Lung (tissue), 12 donors: ENCODE data around the gene MSMP. TPM values are rescaled to one million over a fixed set of nuclear protein-coding genes. Genes with fewer than 3 reads are reported as not detected.

Source experiments
- ATAC-seq: fragments of 200-7000 bp; cut with Tn5 transposase; one replicate; pipeline ENCODE4 v1.9.1; 2020; ENCODE audit warnings: moderate number of reproducible peaks; ENCODE audit not compliant: insufficient read depth, low FRiP score
- DNase-seq, 3 donors: peaks; one replicate each; pipeline ENCODE4 v3.0.0-alpha.2; 2013 to 2017
- H3K27ac ChIP-seq, 2 donors: one replicate each; pipeline ENCODE4 v1.5.1; 2013; ENCODE audit warnings: mild to moderate bottlenecking in 2 of 2, moderate library complexity in 2 of 2, control low read depth in 1 of 2, inconsistent platforms in 1 of 2, low read depth in 1 of 2, low read length in 1 of 2
- H3K27me3 ChIP-seq, 3 donors: one replicate each; pipeline ENCODE4 v1.5.1; 2013; ENCODE audit warnings: low read length in 2 of 3; ENCODE audit not compliant: control insufficient read depth in 3 of 3, insufficient read depth in 3 of 3
- H3K36me3 ChIP-seq, 4 donors: one replicate each; pipeline ENCODE4 v1.5.1; 2013; ENCODE audit warnings: low read length in 4 of 4, mild to moderate bottlenecking in 1 of 4, moderate library complexity in 1 of 4; ENCODE audit not compliant: control insufficient read depth in 4 of 4, insufficient read depth in 4 of 4
- H3K4me1 ChIP-seq, 5 donors: one replicate each; pipeline ENCODE4 v1.5.1; 2013; ENCODE audit warnings: low read length in 5 of 5, mild to moderate bottlenecking in 2 of 5, moderate library complexity in 1 of 5; ENCODE audit not compliant: control insufficient read depth in 5 of 5, insufficient read depth in 5 of 5
- H3K4me3 ChIP-seq: one replicate; pipeline ENCODE4 v1.5.1; 2013; ENCODE audit warnings: mild to moderate bottlenecking, control low read depth, moderate library complexity
- H3K9ac ChIP-seq, 2 donors: one replicate each; pipeline ENCODE4 v1.5.1; 2013; ENCODE audit warnings: low read length in 2 of 2, control low read depth in 1 of 2; ENCODE audit not compliant: insufficient read depth in 1 of 2
- H3K9me3 ChIP-seq, 4 donors: one replicate each; pipeline ENCODE4 v1.5.1; 2013; ENCODE audit warnings: low read length in 3 of 4, mild to moderate bottlenecking in 1 of 4, moderate library complexity in 1 of 4; ENCODE audit not compliant: control insufficient read depth in 4 of 4, insufficient read depth in 3 of 4
- CTCF ChIP-seq: IDR thresholded peaks from 2 replicates; pipeline ENCODE4 v1.5.1; 2012; ENCODE audit warnings: mild to moderate bottlenecking; ENCODE audit errors: control extremely low read depth, extremely low read depth
- WGBS, 2 donors: extraction: QIAGEN DNeasy Blood & Tissue Kit; methylation state at CpG; one replicate each; pipeline ENCODE4 v1.1.7; 2013; 5-methylcytosine and 5-hydroxymethylcytosine counted together
- polyA plus RNA-seq, 2 donors: library from polyadenylated mRNA; stranded (reverse); fragments of 200-250 nt; gene quantifications; one replicate each; pipeline ENCODE4 v1.2.1, GENCODE V29; 2013
- total RNA-seq, 2 donors: library from RNA; depleted of rRNA in 1 of 2; stranded (reverse); fragments of >200 nt in 1 of 2; gene quantifications; one replicate each; pipeline ENCODE4 v1.2.1, GENCODE V29; 2014 to 2021
- donor health status: control.
- donor health status: control.
- donor health status: Bipolar disorder and iron deficiency.
- donor health status: healthy.
- donor health status: DM: yes; HTN: yes; CAD: no.

The MSMP gene
- total and polyA plus RNA-seq, 4 donors: 0.62 to 1.6 (median 1.2) TPM; not detected in 1

GRCh38 chr9:35755071-35755470, 995 bp upstream of the MSMP start:
- Histone ChIP-seq H3K27ac (no peak overlapping the region), H3K4me1 (peaks cover 0 to 26% (median 13%) of the 10 kb centered on the region in 5 donors), H3K36me3 (peaks cover 10 to 42% (median 37%) of the 10 kb centered on the region in 4 donors), H3K9ac (no peak overlapping the region), H3K27me3 (no peaks in the 10 kb centered on the region), H3K4me3 (no peak overlapping the region), H3K9me3 (no peaks in the 10 kb centered on the region)
- WGBS, 2 donors: 89 to 95% methylated on average over 4 of the region's 4 CpGs
- no peak for TF ChIP-seq CTCF
- ATAC-seq: no peak
- no peak for DNase-seq

DNA sequence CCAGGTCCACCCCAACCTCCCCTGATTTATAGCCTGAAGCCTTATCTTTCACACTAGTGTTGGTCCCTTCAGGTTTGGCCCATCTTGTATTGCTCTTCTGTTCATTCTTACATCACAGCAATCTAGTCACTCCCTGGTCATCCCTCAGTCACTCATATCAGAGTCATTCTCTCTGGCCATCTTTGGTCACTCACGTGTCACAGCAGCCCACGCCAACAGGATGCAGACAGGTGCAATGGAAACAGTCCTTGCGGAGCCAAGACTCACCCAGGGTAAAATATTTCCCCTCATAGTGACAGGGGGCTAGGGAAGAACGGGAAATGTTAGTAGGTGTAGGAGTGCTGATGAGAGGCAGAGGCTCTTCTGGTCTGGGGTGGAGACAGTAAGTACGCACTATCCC, 610 bp downstream of the MSMP start:
- Histone ChIP-seq H3K4me3 (no peak overlapping the region), H3K36me3 (peaks cover 10 to 42% (median 37%) of the 10 kb centered on the region in 4 donors), H3K27me3 (no peaks in the 10 kb centered on the region), H3K4me1 (peaks cover 0 to 26% (median 13%) of the 10 kb centered on the region in 5 donors), H3K9me3 (no peaks in the 10 kb centered on the region), H3K9ac (no peak overlapping the region), H3K27ac (no peak overlapping the region)
- ATAC-seq: no peak
- DNase-seq: no peak
- WGBS, 2 donors: 90 to 95% methylated on average over 5 of the region's 5 CpGs
- no peak for TF ChIP-seq CTCF

DNA sequence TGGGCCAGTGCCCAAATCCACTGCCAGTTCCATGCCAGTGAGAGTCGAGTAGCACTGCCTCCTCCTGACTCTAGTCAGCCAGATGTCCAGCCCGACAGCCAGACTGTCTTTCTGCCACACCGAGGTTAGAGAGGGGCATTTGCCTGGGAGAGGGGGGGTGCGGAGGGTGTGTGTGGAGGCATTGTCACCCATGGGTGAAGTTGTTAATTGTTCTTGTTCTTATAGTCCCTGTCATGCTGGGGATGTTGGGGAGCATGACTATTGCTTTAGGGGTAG, 3.9 kb downstream of the MSMP start:
- Histone ChIP-seq H3K4me3 (no peak overlapping the region), H3K9me3 (no peaks in the 10 kb centered on the region), H3K27ac (peak overlapping the region; percentile 94 to 99), H3K9ac (peak overlapping the region; percentile 67 to 75), H3K4me1 (peaks cover 4 to 34% (median 26%) of the 10 kb centered on the region in 5 donors), H3K27me3 (no peaks in the 10 kb centered on the region), H3K36me3 (peaks cover 10 to 42% (median 37%) of the 10 kb centered on the region in 4 donors)
- WGBS, 2 donors: 61 to 69% methylated on average over 4 of the region's 4 CpGs
- ATAC-seq (no peak), DNase-seq (no peak)
- no peak for TF ChIP-seq CTCF

DNA sequence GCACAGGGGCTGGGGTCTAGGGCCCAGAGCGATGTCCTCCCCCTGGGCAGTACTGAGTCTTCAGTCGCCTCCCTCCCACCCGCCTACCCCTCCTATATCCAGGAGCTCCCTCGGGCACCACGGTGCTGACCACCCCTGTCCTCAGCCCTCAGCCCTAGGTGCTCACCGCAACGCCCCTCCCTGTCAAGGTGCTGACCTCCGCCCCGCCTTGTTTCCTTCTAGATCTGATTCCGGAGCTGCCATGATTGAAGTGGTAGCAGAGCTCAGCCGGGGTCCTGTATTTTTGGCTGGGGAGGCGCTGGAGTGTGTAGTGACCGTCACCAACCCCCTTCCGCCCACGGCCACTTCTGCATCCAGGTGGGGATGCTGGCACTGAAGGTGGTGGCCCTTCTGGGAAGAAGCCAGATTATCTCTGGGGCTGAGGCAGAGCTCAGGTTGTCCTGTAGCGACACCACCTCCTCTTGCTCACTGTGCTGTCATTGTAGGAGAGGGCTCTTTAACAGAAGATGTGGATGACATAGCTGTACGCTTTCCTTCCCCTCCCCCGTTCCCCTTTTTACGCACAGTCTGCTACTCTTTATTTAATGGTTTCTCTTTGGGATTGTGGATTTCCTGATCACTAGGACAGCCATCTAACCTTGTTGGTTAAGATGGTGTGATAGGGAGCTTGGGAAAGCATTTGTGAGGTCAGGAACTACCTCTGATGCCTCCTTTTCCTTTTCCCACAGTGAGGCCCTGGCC, 4.4 kb downstream of the MSMP start:
- H3K27ac ChIP-seq: peak overlapping the region; percentile 94 to 99
- peak overlapping the region; percentile 67 to 75 for H3K9ac ChIP-seq
- 2 to 4% methylated on average over 16 to 19 of the region's 19 CpGs for WGBS, 2 donors
- H3K36me3 ChIP-seq: peaks cover 10 to 38% (median 36%) of the 10 kb centered on the region in 4 donors
- no peak for TF ChIP-seq CTCF
- no peaks in the 10 kb centered on the region for H3K27me3 ChIP-seq
- ATAC-seq (peak; percentile 9), DNase-seq (peak in 2 of 3 donors; percentile 13 to 21)
- H3K4me1 ChIP-seq: peaks cover 4 to 34% (median 26%) of the 10 kb centered on the region in 5 donors
- peak overlapping the region; percentile 96 for H3K4me3 ChIP-seq
- no peaks in the 10 kb centered on the region for H3K9me3 ChIP-seq
